Coronary artery (tissue), 2 donors: ENCODE data around the gene VAMP2.

Experiments used
- DNase-seq: peaks from one replicate; pipeline ENCODE4 v3.0.0-alpha.2; 2017; ENCODE audit warnings: low spot score
- H3K27ac ChIP-seq, 2 donors: fragments of 200-600 bp; sonication (generic); one replicate each; pipeline ENCODE4 v1.5.1; 2016 to 2019
- H3K4me3 ChIP-seq: fragments of 200-600 bp; sonication (generic); 2 replicates; pipeline ENCODE4 v1.5.1; 2016; ENCODE audit warnings: mild to moderate bottlenecking, moderate library complexity
- CTCF ChIP-seq: fragments of 200-600 bp; sonication (generic); IDR thresholded peaks from one replicate; pipeline ENCODE4 v1.5.1; 2019; ENCODE audit warnings: antibody characterized with exemption

VAMP2 gene

GRCh38 chr17:8158267-8159031, 4.3 kb downstream of the VAMP2 start:
- peak; percentile 93 for DNase-seq
- peak overlapping the region; percentile 96 to 100 for H3K27ac ChIP-seq
- TF ChIP-seq CTCF = peak; percentile 87

GRCh38 chr17:8156246-8156992, 6.3 kb downstream of the VAMP2 start:
- Histone ChIP-seq H3K27ac (peak overlapping the region; percentile 96 to 100), H3K4me3 (peak overlapping the region; percentile 73)
- DNase-seq = peak; percentile 100
- TF ChIP-seq CTCF = no peak

More at GRCh38 chr17:8158267-8159031, 4.3 kb downstream of the VAMP2 start:
- peak overlapping the region; percentile 52 for H3K4me3 ChIP-seq

- DNase-seq = no peak
- peak overlapping the region; percentile 96 to 100 for H3K27ac ChIP-seq
- TF ChIP-seq CTCF = no peak
- peak overlapping the region; percentile 73 for H3K4me3 ChIP-seq
Measured at GRCh38 chr17:8155996-8156245, 6.8 kb downstream of the VAMP2 start.

- no peak for TF ChIP-seq CTCF
- peak overlapping the region; percentile 73 for H3K4me3 ChIP-seq
- peak overlapping the region; percentile 96 to 100 for H3K27ac ChIP-seq
- no peak for DNase-seq
Measured at GRCh38 chr17:8155231-8155995, 7.3 kb downstream of the VAMP2 start.

- TF ChIP-seq CTCF = no peak
- H3K4me3 ChIP-seq = peak overlapping the region; percentile 73
- no peak for DNase-seq
- peak overlapping the region; percentile 96 to 100 for H3K27ac ChIP-seq
Measured at GRCh38 chr17:8154608-8155155, 8.1 kb downstream of the VAMP2 start.

- H3K27ac ChIP-seq = peak overlapping the region; percentile 96 to 100
- H3K4me3 ChIP-seq = peak overlapping the region; percentile 73
- TF ChIP-seq CTCF = no peak
- peak; percentile 100 for DNase-seq
Measured at GRCh38 chr17:8153957-8154607, 8.7 kb downstream of the VAMP2 start.
